Measurements from ENCODE around the gene CLPSL2. TPM values are rescaled to one million over a fixed set of nuclear protein-coding genes. Genes with fewer than 3 reads are reported as not detected.

CLPSL2 gene
- total and polyA plus RNA-seq, 12 donors, result not detected

- Histone ChIP-seq H3K4me1 (replicated peaks in 1 of 2) (peaks cover 17 to 43% of the 10 kb centered on the region in 2 donors), H3K4me3 (no peak overlapping the region), H3K36me3 (replicated peaks in 1 of 2) (no peaks in the 10 kb centered on the region), H3K27ac (no peak overlapping the region), H3K9me3 (replicated peaks in 1 of 3) (no peaks in the 10 kb centered on the region), H3K27me3 (no peaks in the 10 kb centered on the region)
- intact Hi-C loops (cut with DNase I), result loop anchor here (5.0 to 10.0 kb wide), 2 partner anchors 101 to 153 kb away; no protein-coding TSS in a partner anchor
- TF ChIP-seq CTCF (IDR thresholded peaks at IDR 0.05), result no peak
- TF ChIP-seq POLR2A (IDR thresholded peaks at IDR 0.05), result no peak
- 77 to 92% (median 86%) methylated on average over 3 of the region's 3 CpGs for WGBS, 4 donors
- no peak for DNase-seq
Observed at GRCh38 chr6:35735452-35735851, 40.9 kb upstream of the CLPSL2 start.

GRCh38 chr6:35736253-35736894 is 40.0 kb upstream of the CLPSL2 start:
- Histone ChIP-seq H3K36me3 (replicated peaks in 1 of 2) (no peaks in the 10 kb centered on the region), H3K9me3 (replicated peaks in 1 of 3) (no peaks in the 10 kb centered on the region), H3K4me3 (no peak overlapping the region), H3K27me3 (no peaks in the 10 kb centered on the region), H3K4me1 (replicated peaks in 1 of 2) (peaks cover 8 to 36% of the 10 kb centered on the region in 2 donors), H3K27ac (no peak overlapping the region)
- peak; percentile 56 to 89 (median 77) for DNase-seq
- 60 to 73% (median 67%) methylated on average over 7 to 8 of the region's 8 CpGs for WGBS, 4 donors
- TF ChIP-seq CTCF (IDR thresholded peaks at IDR 0.05) (peak; percentile 70 to 90 (median 87)), POLR2A (IDR thresholded peaks at IDR 0.05) (no peak)
- intact Hi-C loops (cut with DNase I), result loop anchor here (2.0 to 10.0 kb wide), 3 partner anchors 50 to 154 kb away; no protein-coding TSS in a partner anchor

- no peak for DNase-seq
- peaks cover 7 to 36% of the 10 kb centered on the region in 2 donors for H3K4me1 ChIP-seq (replicated peaks in 1 of 2)
- no peak for TF ChIP-seq CTCF (IDR thresholded peaks at IDR 0.05)
- TF ChIP-seq POLR2A (IDR thresholded peaks at IDR 0.05), result no peak
- no peak within 1 kb of the TSS for H3K27ac ChIP-seq
- no peak within 1 kb of the TSS for H3K4me3 ChIP-seq
- intact Hi-C loops (cut with DNase I), result loop anchor here (2.0 to 10.0 kb wide), 3 partner anchors 50 to 155 kb away; no protein-coding TSS in a partner anchor
- WGBS, 4 donors, result 83 to 91% (median 85%) methylated on average over 10 of the region's 10 CpGs
- no peaks in the 10 kb centered on the region for H3K27me3 ChIP-seq
- no peaks in the 10 kb centered on the region for H3K36me3 ChIP-seq (replicated peaks in 1 of 2)
- no peaks in the 10 kb centered on the region for H3K9me3 ChIP-seq (replicated peaks in 1 of 3)
Observed at GRCh38 chr6:35736982-35737412, 39.4 kb upstream of the CLPSL2 start, which contains the start of gene ARMC12. Gene ARMC12, plus strand, starts transcription at chr6:35737032. Its CDS starts 77 bp downstream, at chr6:35737109.

- no peak overlapping the region for H3K27ac ChIP-seq
- intact Hi-C loops (cut with DNase I), result loop anchor here (2.0 to 10.0 kb wide), 4 partner anchors 51 to 215 kb away; no protein-coding TSS in a partner anchor
- TF ChIP-seq POLR2A (IDR thresholded peaks at IDR 0.05) (no peak), CTCF (IDR thresholded peaks at IDR 0.05) (peak; percentile 63 to 98 (median 96))
Observed at GRCh38 chr6:35737413-35738211, 38.8 kb upstream of the CLPSL2 start.

More at GRCh38 chr6:35737413-35738211, 38.8 kb upstream of the CLPSL2 start:
- Histone ChIP-seq H3K4me1 (replicated peaks in 1 of 2) (peaks cover 4 to 31% of the 10 kb centered on the region in 2 donors), H3K36me3 (replicated peaks in 1 of 2) (no peaks in the 10 kb centered on the region), H3K27me3 (no peaks in the 10 kb centered on the region), H3K4me3 (no peak overlapping the region), H3K9me3 (replicated peaks in 1 of 3) (no peaks in the 10 kb centered on the region)
- DNase-seq, result no peak
- 31 to 49% (median 39%) methylated on average over 9 to 16 of the region's 16 CpGs for WGBS, 4 donors

Measured in adrenal gland (tissue), 12 donors.